Parathyroid adenoma (tissue), 2 donors: ENCODE results near the gene RSPH6A.
A peak's percentile ranks its signal among the peaks of the same experiment; 100 is the strongest.

ENCODE experiments used
- H2AFZ ChIP-seq: fragments of 300-600 bp; sonication (generic); one replicate; pipeline ENCODE4 v1.7.0; 2017; ENCODE audit warnings: antibody characterized with exemption, mild to moderate bottlenecking
- H3K27ac ChIP-seq: fragments of 300-600 bp; sonication (generic); one replicate; pipeline ENCODE4 v1.7.0; 2017
- H3K27me3 ChIP-seq: fragments of 300-600 bp; sonication (generic); one replicate; pipeline ENCODE4 v1.7.0; 2017; ENCODE audit warnings: low read length; ENCODE audit not compliant: control insufficient read depth, insufficient read depth
- H3K36me3 ChIP-seq: fragments of 300-600 bp; sonication (generic); one replicate; pipeline ENCODE4 v1.7.0; 2017; ENCODE audit warnings: low read length; ENCODE audit not compliant: control insufficient read depth, insufficient read depth
- H3K4me1 ChIP-seq: fragments of 300-600 bp; sonication (generic); one replicate; pipeline ENCODE4 v1.7.0; 2017; ENCODE audit warnings: control low read depth
- H3K4me2 ChIP-seq: fragments of 300-600 bp; sonication (generic); one replicate; pipeline ENCODE4 v1.7.0; 2017; ENCODE audit warnings: low read length
- H3K4me3 ChIP-seq: fragments of 300-600 bp; sonication (generic); one replicate; pipeline ENCODE4 v1.7.0; 2017; ENCODE audit warnings: low read depth, low read length
- H3K79me2 ChIP-seq: fragments of 300-600 bp; sonication (generic); one replicate; pipeline ENCODE4 v1.7.0; 2017; ENCODE audit warnings: control low read depth
- H3K9ac ChIP-seq: fragments of 300-600 bp; sonication (generic); one replicate; pipeline ENCODE4 v1.7.0; 2017; ENCODE audit warnings: mild to moderate bottlenecking
- H3K9me3 ChIP-seq: fragments of 300-600 bp; sonication (generic); one replicate; pipeline ENCODE4 v1.7.0; 2017; ENCODE audit warnings: low read length; ENCODE audit not compliant: control insufficient read depth
- TF ChIP-seq, protein P1 (sequence below): fragments of 300-600 bp; sonication (generic); IDR thresholded peaks from one replicate; pipeline ENCODE4 v1.7.0; 2017; ENCODE audit warnings: antibody characterized with exemption, mild to moderate bottlenecking
- donor health status: primary hyperparathyroidism.

Gene RSPH6A

DNA sequence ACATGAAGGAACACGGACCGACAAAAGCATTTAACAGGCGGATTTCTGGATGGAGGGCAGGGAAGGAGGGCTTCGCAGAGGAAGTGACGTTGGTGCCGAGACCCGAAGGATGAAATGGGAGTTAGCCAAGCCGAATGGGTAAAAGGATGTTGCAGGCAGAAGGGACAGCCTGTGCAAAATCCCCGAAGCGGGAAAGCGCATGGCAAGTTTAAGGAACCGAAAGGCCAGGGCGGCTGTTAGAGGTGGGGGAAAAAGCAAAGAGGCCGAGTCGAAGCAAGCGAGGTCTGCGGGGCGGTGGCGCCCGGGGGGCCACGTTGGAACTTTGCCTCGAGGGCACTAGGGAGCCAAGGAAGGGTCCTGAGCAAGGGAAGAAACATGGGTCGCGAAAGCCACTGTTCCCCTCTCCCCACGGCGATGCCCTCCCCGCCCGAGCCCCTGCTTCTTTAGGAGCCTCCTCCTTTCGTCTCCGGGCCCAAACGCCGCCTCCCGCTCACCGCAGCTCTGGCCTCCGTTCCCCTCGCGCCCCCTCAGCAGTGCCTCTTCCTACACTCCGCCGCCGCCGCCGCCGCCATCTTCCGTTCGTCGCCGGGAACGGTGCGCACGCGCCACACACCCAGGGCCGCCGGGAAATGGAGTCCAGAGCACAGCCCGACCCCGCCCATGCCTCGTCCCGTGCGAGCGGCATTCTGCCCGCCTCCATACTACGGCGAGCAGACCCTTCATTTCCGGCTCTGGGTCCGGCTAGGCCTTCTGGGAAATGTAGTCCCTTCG lies 47.6 kb upstream of the RSPH6A start, which contains the start of gene SYMPK:
Gene SYMPK, minus strand, starts transcription at position 584 of the 771 bp plus-strand sequence. CDS start 8,652 bp downstream, outside the sequence.
- H2AFZ ChIP-seq = peak within 1 kb of the TSS; percentile 82
- no peaks in the 10 kb centered on the region for H3K27me3 ChIP-seq
- H3K4me3 ChIP-seq = peak within 1 kb of the TSS; percentile 86
- H3K4me1 ChIP-seq = peaks cover 3% of the 10 kb centered on the region
- TF ChIP-seq, protein P1, sequence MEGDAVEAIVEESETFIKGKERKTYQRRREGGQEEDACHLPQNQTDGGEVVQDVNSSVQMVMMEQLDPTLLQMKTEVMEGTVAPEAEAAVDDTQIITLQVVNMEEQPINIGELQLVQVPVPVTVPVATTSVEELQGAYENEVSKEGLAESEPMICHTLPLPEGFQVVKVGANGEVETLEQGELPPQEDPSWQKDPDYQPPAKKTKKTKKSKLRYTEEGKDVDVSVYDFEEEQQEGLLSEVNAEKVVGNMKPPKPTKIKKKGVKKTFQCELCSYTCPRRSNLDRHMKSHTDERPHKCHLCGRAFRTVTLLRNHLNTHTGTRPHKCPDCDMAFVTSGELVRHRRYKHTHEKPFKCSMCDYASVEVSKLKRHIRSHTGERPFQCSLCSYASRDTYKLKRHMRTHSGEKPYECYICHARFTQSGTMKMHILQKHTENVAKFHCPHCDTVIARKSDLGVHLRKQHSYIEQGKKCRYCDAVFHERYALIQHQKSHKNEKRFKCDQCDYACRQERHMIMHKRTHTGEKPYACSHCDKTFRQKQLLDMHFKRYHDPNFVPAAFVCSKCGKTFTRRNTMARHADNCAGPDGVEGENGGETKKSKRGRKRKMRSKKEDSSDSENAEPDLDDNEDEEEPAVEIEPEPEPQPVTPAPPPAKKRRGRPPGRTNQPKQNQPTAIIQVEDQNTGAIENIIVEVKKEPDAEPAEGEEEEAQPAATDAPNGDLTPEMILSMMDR = no peak
- peaks cover 7% of the 10 kb centered on the region for H3K79me2 ChIP-seq
- H3K9me3 ChIP-seq = no peaks in the 10 kb centered on the region
- H3K4me2 ChIP-seq = peak within 1 kb of the TSS; percentile 89
- no peaks in the 10 kb centered on the region for H3K36me3 ChIP-seq
- peak within 1 kb of the TSS; percentile 51 for H3K27ac ChIP-seq
- H3K9ac ChIP-seq = peak within 1 kb of the TSS; percentile 7

DNA sequence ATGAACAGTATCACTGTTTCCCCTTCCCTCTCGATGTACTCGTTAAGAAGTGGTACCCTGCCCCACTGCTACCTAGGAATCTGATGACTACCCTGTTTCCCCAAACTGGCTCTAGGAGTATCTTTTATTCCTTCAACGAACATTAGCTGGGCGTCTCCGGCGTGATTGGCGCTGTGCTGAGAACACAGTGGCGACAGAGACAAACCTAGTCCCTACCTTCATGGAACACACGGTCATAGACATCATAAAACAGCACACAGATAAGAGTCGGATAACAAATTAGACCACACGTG lies 47.1 kb upstream of the RSPH6A start:
- TF ChIP-seq, protein P1 = no peak

DNA sequence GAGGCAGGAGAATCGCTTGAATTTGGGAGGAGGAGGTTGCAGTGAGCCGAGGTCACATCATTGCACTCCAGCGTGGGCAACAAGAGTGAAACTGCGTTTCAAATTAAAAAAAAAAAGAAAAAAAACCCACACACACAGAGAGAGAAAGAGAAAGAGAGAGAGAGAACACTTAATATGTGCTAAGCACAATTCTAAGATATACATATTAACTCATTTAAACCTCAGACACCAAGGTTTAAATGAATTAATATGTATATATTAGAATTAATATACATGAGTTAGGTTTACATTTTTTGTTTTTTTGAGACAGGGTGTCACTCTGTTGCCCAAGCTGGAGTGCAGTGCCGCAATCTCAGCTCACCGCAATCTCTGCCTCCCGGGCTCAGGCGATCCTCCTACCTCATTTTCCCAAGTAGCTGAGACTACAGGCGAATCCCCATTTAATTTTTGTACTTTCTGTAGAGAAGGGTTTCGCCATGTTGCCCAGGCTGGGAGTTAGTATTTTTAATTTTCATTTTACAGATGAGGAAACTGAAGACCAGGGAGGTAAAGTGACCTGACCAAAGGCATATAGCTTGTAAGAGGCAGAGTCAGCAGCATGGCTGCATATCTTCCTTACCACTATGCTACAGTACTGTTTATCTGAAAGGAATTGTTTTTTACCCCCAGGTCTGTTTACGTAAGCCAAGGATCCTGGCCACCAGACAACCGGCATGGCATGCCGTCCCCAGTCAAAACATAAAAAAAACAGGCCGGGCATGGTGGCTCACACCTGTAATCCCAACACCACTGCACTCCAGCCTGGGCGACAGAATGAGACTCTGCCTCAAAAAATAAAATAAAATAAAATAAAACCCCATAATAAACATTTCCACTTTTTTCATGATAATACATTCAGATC lies 45.5 kb upstream of the RSPH6A start:
- no peaks in the 10 kb centered on the region for H3K9me3 ChIP-seq
- no peaks in the 10 kb centered on the region for H3K36me3 ChIP-seq
- H2AFZ ChIP-seq = no peak overlapping the region
- TF ChIP-seq, protein P1 = no peak
- peaks cover 7% of the 10 kb centered on the region for H3K79me2 ChIP-seq
- H3K4me2 ChIP-seq = no peak overlapping the region
- no peak overlapping the region for H3K4me3 ChIP-seq
- H3K9ac ChIP-seq = no peak overlapping the region
- H3K27ac ChIP-seq = no peak overlapping the region
- no peaks in the 10 kb centered on the region for H3K27me3 ChIP-seq
- H3K4me1 ChIP-seq = peaks cover 3% of the 10 kb centered on the region

More for the DNA sequence above, 47.1 kb upstream of the RSPH6A start:
- Histone ChIP-seq H3K36me3 (no peaks in the 10 kb centered on the region), H3K79me2 (peaks cover 7% of the 10 kb centered on the region), H3K9me3 (no peaks in the 10 kb centered on the region), H3K4me2 (peak overlapping the region; percentile 89), H3K27me3 (no peaks in the 10 kb centered on the region), H2AFZ (peak overlapping the region; percentile 82), H3K4me3 (peak overlapping the region; percentile 86), H3K27ac (peak overlapping the region; percentile 51), H3K4me1 (peaks cover 3% of the 10 kb centered on the region), H3K9ac (no peak overlapping the region)

DNA sequence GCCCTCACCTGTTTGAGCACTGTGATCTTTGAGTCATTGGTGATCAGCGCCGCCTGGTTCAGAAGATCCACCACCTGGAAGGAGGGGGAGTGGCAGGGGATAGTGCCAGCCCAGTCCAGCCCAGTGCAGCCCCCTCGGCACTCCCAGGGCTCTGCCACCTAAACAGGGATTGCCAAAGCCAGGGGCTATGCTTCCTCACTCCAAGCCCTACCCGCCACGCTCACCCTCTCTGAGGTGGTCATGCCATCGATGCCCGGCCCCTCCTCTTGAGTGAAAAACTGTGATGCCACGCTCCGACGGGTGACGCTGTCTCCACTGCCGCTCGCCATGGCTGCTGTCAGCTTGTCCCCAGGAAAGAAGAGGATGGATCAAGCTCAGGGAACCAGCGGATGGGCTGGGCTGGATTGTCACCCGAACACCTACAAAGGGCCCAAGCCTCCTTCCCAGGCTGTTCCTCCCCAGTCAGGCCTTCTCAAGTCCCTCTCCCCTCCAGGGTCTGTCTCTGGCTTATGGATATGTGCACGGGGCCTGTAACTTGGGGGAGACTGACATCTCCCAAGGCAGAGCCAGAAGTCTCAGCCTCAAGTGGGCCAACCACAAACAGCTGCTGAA lies 39.2 kb upstream of the RSPH6A start:
- Histone ChIP-seq H3K4me3 (no peak overlapping the region), H3K79me2 (peaks cover 6% of the 10 kb centered on the region), H3K27me3 (no peaks in the 10 kb centered on the region), H3K9ac (no peak overlapping the region), H3K27ac (no peak overlapping the region), H3K9me3 (no peaks in the 10 kb centered on the region), H2AFZ (no peak overlapping the region), H3K4me1 (no peaks in the 10 kb centered on the region), H3K36me3 (no peaks in the 10 kb centered on the region), H3K4me2 (no peak overlapping the region)
- TF ChIP-seq, protein P1 = no peak
